Right forelimb (tissue), 1 donor: ENCODE results near the gene FAM222A.

Experiments used
- DNase-seq: peaks from one replicate; pipeline ENCODE4 v3.0.0-alpha.2; 2018

FAM222A gene

GRCh38 chr12:109714141-109714912, 702 bp downstream of the FAM222A start:
- DNase-seq = peak; percentile 73

GRCh38 chr12:109714913-109715244, 1.3 kb downstream of the FAM222A start:
- DNase-seq = no peak

DNA sequence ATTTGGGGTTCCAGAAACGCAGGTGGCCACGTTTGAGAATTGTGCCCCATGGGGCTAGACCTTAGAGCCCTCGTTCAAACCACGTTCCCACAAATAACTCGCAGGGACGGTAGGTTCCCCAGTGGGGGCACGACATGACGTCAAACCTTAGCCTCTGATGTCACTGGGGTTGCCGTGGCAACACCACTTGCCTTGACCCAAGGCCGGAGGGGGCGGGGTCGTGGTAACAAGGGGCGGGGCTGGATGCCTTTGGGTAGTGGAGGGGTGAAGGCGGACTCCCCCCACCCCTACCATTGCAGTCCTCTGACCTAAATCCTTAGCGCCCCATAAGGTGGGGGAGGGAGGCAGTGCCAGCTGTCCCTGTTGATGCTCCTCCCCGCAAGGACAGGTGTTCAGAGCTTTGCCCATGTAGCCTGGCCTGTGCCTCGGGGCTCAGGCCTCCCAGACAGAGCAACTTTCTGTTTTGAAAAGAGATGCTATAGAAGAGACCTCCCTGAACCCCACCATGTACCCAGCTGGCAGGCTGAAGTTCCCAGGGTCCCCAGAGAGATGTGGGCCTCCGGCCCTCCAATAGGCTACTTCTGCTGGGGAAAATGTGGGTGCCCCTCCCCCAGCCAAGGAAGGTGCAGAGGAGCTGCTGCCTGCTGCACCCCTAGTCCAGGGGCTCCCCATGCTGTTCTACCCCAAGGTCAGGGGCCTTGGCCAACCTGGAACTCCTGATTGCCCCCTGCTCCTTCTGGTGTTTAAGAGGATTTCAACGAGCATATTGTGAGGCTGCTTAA, 1.9 kb downstream of the FAM222A start:
- no peak for DNase-seq

- no peak for DNase-seq
Measured at GRCh38 chr12:109716092-109716479, 2.5 kb downstream of the FAM222A start.

- DNase-seq = no peak
Measured at GRCh38 chr12:109716512-109717389, 3.1 kb downstream of the FAM222A start.

- DNase-seq = no peak
Measured at GRCh38 chr12:109717390-109718357, 4.0 kb downstream of the FAM222A start.

DNA sequence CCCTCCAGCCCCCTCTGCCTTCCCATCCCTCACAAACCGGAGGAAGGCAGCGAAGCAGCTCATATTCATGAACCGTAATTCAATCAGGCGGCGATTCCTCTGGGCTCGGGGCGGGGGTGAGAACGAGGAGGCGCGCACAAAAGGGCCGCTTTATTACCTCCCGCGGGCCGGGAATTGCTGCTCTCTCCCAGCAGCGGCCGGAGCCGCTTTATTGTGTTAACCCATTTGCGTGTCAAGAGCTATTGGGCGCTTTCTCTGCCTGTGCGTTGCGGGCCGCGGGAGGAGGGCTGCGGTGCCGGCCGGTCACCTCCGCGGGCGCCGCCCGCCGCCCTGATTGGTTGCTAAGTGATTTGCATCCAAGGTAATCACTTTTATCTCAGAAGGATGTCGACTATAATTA, 4.8 kb downstream of the FAM222A start:
- DNase-seq = no peak

DNA sequence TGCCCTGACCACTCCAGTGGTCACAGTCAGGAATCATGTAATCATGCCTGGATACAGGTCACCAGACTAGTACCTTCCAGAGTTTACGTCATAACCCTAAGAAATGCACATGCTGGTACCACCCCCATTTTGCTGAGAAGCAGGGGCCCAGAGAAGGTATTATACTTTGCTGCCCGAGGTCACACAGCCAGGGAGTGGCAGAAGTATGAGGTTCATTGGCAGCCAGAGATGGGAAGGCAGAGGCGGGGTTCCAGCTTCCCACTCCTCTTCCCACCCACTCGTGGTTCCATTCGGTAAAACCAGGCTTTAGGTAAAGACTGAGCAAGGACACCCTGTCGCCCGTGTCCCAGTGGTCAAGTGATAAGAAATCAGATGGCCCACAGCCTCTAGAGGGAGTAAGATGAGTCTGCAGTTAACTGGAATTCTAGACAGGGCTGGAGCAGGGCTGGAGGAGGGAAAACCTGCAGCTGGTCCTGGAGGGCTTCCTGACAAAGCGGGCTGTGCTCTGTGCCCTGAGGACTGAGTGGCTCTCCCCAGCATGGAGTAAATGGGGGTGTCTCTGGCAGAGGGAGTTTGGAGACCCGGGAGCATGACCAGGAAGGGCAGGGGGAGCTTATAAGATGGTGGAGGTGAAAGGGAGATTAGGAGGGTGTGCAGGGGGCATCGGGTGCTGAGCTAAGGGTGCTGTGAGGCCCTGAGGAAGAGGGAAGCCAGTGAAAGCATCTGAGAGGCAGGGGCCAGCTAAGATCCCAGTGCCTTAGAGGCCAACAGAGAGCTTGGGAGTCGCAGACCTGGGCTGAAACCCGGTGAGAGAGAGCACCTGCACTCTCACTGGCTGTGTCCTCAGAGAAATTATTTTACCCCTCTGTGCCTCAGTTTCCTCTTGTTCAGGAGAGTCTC, 5.7 kb downstream of the FAM222A start:
- DNase-seq = no peak

- peak; percentile 69 for DNase-seq
Measured at GRCh38 chr12:109720152-109720856, 6.7 kb downstream of the FAM222A start.

GRCh38 chr12:109720857-109721189, 7.2 kb downstream of the FAM222A start:
- DNase-seq = no peak

GRCh38 chr12:109721276-109721675, 7.7 kb downstream of the FAM222A start:
- no peak for DNase-seq

DNA sequence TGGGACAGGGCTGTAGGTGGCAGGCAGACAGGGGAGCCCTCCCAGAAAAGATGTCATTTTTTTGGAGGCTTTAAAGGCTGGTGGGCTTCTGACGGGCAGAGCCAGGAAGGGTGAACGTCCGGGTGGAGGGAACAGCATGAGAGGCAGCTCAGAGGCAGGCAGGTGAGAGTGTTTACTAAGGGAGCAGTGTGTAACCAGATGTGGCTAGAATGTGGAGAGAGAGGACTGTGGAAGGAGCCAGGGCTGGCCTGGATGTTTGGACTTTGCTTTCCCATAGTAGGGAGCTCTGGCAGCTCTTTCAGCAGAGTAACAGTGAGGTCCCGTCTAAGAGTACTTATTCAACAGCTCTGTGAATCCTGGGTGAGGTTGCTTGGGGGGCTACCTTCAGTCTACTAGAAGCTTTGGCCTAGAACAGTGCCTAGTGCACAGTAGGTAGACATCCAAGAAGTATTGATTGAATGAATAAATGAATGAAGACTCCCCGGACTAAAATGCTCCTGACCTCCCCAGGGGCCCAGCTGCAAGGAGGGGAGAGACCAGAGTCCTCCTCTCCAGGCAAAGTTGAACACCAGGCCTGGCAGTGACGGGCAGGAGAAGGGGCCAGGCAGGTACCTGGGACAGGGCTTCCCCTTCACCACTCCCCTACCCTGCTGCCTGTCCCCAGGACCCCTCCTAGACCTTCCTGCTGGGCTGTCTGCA, 8.5 kb downstream of the FAM222A start:
- no peak for DNase-seq

DNA sequence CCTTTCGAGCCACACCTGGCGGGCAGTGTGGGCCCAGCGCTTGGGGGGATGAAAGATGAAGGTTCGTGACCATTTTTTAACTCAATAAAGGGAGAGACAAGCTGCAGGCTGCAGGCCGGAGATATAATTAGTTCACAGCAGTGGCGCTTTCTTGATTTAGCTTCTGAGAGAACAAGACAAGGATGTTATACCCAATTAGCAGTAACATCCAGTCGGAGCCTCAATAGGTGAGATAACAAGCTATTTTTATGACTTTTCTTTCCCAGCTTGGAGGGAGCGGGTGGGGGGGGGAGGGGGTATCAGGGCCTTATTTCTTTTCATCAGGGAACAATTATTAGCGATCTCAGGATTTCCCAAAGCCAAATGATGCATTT, 9.1 kb downstream of the FAM222A start:
- no peak for DNase-seq

- DNase-seq = no peak
Measured at GRCh38 chr12:109723311-109723881, 9.8 kb downstream of the FAM222A start.

DNA sequence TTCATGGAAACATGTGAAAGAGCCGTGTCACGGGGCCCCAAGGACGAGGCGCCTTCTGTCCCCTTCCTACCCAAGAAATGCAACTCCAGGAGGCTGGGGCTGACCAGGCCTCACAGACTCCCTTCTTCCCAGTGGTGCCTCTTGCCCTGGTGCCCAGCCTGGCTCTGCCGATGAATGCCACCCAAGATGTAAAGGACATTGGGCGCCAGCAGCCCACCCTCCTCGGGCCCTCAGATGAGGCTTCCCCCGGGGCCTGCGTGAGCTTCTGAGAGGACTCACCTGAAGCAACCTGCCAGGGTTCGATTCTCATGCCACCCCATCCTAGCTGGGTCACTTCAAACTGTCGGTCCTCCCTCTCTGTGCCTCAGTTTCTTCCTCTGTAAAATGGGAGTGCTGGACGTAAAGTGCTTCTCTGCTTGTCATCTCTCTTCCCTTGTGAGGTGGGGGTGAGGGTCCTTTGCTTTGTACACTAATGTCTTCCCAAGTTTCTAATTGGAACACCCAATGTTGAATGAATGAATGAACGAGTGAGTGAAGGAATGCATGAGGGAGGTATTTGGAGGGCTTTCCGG, 10.8 kb downstream of the FAM222A start:
- DNase-seq = no peak

DNA sequence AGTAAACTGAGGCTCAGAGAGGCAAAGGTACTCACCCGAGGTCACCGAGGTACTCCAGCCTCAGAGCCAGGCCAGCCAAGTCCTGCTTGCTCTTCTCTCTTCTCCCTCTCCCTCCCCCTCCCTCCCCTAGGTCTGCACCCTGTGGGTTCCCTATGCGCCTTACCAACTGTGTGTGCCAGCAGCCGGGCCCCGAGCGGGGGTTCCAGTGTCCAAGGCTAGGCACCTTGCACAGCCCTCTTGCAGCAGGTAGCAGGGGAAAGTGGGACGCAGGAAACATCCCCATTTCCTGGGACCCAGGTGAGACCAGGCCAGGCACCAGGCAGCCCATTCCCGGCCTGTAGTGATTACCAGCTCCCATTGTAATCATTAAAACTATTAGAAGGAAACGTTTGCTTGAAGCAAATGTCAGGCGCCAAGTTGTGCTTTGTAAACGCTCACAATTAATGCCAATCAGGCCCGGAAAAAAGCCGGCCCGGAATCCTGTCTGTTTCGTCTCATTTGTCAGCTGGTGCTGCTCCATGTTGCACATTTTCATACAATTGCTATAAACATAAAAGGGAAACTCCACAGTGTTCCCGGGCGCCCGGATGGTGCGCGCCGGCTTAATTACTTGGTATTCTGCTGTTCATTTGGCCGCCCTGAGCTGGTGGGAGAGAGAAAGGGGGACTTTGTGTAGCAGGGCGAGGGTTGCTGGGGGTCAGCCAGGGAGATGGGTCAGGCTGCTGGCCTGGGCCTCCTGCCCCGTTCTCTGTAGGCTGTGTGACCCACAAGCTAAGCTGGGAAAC, 11.9 kb downstream of the FAM222A start:
- DNase-seq = peak; percentile 40

DNA sequence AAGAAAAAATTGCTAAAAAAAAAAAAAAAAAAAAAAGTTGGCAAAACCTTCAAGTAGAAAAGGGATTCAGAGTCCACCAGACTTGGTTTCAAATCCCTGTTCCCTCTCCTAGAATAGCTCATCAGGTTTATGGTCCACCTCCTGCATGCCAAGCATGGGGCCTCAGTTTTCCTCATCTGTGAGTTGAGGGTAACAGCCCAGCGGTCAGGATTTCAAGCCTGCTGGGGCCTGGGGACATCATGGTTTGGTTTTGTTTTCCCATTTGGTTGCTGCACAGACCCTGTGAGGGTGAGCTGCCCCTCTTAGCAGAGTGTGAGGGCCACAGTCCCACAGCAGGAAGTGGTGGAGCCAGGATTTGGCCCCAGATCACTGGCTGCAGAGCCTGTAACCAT, 12.5 kb downstream of the FAM222A start:
- no peak for DNase-seq

GRCh38 chr12:109726511-109727038, 12.9 kb downstream of the FAM222A start:
- DNase-seq = peak; percentile 40
